PC-3 (cell line): ENCODE measurements around the gene PSMD13. TPM values are rescaled to one million over a fixed set of nuclear protein-coding genes. Genes with fewer than 3 reads are reported as not detected.

Experiments
- ATAC-seq: fragments of 200-7000 bp; cut with Tn5 transposase; 2 replicates; pipeline ENCODE4 v1.9.1; 2020; ENCODE audit warnings: mild to moderate bottlenecking, moderate library complexity
- BruUV-seq: library from RNA; stranded (reverse); fragments of 400-500 nt; replicated peaks from 2 replicates; lab custom pipeline; 2021; lab: Mats Ljungman, UMichigan
- CTCF ChIA-PET: fragments of 300-600 bp; sonication (Branson Sonifier 250); formaldehyde crosslinking; loops from one replicate; lab custom pipeline; 2022; ENCODE audit warnings: antibody characterized with exemption; lab: Charles Lee
- POLR2A ChIA-PET: fragments of 300-600 bp; sonication (Branson Sonifier 250); formaldehyde crosslinking; loops from one replicate; lab custom pipeline; 2022; ENCODE audit warnings: antibody characterized with exemption; ENCODE audit not compliant: unreplicated experiment; lab: Charles Lee
- DNase-seq: peaks from one replicate; pipeline ENCODE4 v3.0.0-alpha.2; 2015
- H2AFZ ChIP-seq: fragments of 300-600 bp; sonication (generic); 2 replicates; pipeline ENCODE4 v1.6.0; 2016; ENCODE audit warnings: antibody characterized with exemption, low read length
- H3F3A ChIP-seq: fragments of 300-600 bp; sonication (generic); one replicate; pipeline ENCODE4 v1.6.0; 2017; ENCODE audit warnings: antibody characterized with exemption, low read length, control low read depth, mild to moderate bottlenecking; ENCODE audit not compliant: unreplicated experiment
- H3K27ac ChIP-seq: fragments of 300-600 bp; sonication (generic); 2 replicates; pipeline ENCODE4 v1.5.1; 2016; ENCODE audit warnings: mild to moderate bottlenecking, low read length
- H3K27me3 ChIP-seq: fragments of 300-600 bp; sonication (generic); 2 replicates; pipeline ENCODE4 v1.6.1; 2016; ENCODE audit warnings: low read length, mixed read lengths
- H3K36me3 ChIP-seq: fragments of 300-600 bp; sonication (generic); 2 replicates; pipeline ENCODE4 v1.6.1; 2016; ENCODE audit warnings: low read depth, mixed run types, low read length, mixed read lengths
- H3K4me1 ChIP-seq: fragments of 300-600 bp; sonication (generic); 2 replicates; pipeline ENCODE4 v1.5.1; 2016; ENCODE audit warnings: low read length; ENCODE audit not compliant: insufficient read depth
- H3K4me2 ChIP-seq: fragments of 300-600 bp; sonication (generic); 2 replicates; pipeline ENCODE4 v1.6.0; 2016; ENCODE audit warnings: low read length
- H3K4me3 ChIP-seq: fragments of 300-600 bp; sonication (generic); 2 replicates; pipeline ENCODE4 v1.5.1; 2016; ENCODE audit warnings: mild to moderate bottlenecking, low read length, mixed read lengths
- H3K79me2 ChIP-seq: fragments of 300-600 bp; sonication (generic); 2 replicates; pipeline ENCODE4 v1.6.1; 2017; ENCODE audit warnings: low read length, mixed read lengths
- H3K9ac ChIP-seq: fragments of 300-600 bp; sonication (generic); 2 replicates; pipeline ENCODE4 v1.6.0; 2016; ENCODE audit warnings: mild to moderate bottlenecking, low read length
- H3K9me2 ChIP-seq: fragments of 300-600 bp; sonication (generic); replicated peaks from 2 replicates; pipeline ENCODE4 v1.6.1; 2016; ENCODE audit warnings: mixed run types, low read length, mixed read lengths
- H3K9me3 ChIP-seq: fragments of 300-600 bp; sonication (generic); 2 replicates; pipeline ENCODE4 v1.6.1; 2016; ENCODE audit warnings: low read length, mixed read lengths
- H4K20me1 ChIP-seq: fragments of 300-600 bp; sonication (generic); 2 replicates; pipeline ENCODE4 v1.6.1; 2016; ENCODE audit warnings: low read length, mixed read lengths
- EZH2 ChIP-seq: fragments of 300-600 bp; sonication (generic); IDR thresholded peaks from one replicate; pipeline ENCODE4 v1.6.1; 2017; ENCODE audit warnings: antibody characterized with exemption, mild to moderate bottlenecking, low read length; ENCODE audit not compliant: unreplicated experiment
- EZH2phosphoT487 ChIP-seq: fragments of 300-600 bp; sonication (generic); IDR thresholded peaks from 2 replicates; pipeline ENCODE4 v1.6.1; 2018; ENCODE audit warnings: mild to moderate bottlenecking, antibody characterized with exemption, low read length, borderline replicate concordance
- intact Hi-C: fragments of 100-400 bp; cut with micrococcal nuclease; formaldehyde crosslinking; loops from 2 replicates; pipeline ENCODE4 v1.9.0; 2023
- total RNA-seq: library from RNA; depleted of rRNA; stranded (reverse); fragments of >200 nt; gene quantifications from 2 replicates; pipeline ENCODE4 v1.2.3, GENCODE V29; 2014
- TF ChIP-seq, protein P1 (sequence below): fragments of 300-600 bp; sonication (generic); conservative IDR thresholded peaks from 2 replicates; pipeline ENCODE4 v1.5.1; 2017; ENCODE audit warnings: antibody characterized with exemption, low read depth, mild to moderate bottlenecking, low read length

Gene PSMD13
- total RNA-seq, 1 experiment from 2014 or later = 255 TPM

DNA sequence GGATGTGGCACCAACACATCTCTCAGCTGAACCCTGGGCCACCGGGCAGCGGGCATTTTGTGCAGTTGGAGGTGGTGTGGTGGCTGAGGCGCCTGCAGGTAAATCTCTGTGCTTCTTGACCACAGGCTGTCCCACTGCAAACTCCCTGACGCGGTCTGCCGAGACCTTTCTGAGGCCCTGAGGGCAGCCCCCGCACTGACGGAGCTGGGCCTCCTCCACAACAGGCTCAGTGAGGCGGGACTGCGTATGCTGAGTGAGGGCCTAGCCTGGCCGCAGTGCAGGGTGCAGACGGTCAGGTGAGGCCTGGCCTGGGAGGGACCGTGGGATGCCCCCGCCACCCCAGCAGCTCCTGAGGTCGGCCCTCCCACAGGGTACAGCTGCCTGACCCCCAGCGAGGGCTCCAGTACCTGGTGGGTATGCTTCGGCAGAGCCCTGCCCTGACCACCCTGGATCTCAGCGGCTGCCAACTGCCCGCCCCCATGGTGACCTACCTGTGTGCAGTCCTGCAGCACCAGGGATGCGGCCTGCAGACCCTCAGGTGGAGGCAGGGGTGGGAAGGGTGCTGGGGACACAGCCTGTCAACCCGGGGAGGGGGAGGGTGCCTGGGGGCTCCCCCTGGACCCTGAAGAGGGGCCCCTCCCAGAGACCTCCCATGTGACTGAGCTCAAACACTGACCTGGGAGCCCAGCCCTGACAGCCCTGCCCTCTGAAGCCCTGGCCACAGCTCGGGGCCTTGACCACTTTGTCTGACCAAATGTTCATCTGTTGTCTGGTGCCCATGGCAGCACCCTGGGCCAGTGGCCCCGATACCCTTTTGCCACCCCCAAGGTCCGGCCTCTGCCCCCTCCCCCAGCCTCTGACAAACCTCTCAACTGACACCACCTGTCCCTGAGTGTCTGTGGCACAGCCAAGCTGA is 47.6 kb downstream of the PSMD13 start:
- intact Hi-C loops = no loop called here
- no peaks in the 10 kb centered on the region for H4K20me1 ChIP-seq
- no peaks in the 10 kb centered on the region for H3K9me2 ChIP-seq
- no peaks in the 10 kb centered on the region for H3K79me2 ChIP-seq
- peaks cover 22% of the 10 kb centered on the region for H3K27me3 ChIP-seq
- H3F3A ChIP-seq = no peaks in the 10 kb centered on the region
- no peaks in the 10 kb centered on the region for H3K36me3 ChIP-seq
- H3K4me3 ChIP-seq = no peak overlapping the region
- no peak overlapping the region for H3K27ac ChIP-seq
- ATAC-seq (no peak), DNase-seq (no peak)
- H3K9me3 ChIP-seq = no peaks in the 10 kb centered on the region
- CTCF ChIA-PET = no interaction called here
- no peak for TF ChIP-seq EZH2phosphoT487
- TF ChIP-seq, protein P1, sequence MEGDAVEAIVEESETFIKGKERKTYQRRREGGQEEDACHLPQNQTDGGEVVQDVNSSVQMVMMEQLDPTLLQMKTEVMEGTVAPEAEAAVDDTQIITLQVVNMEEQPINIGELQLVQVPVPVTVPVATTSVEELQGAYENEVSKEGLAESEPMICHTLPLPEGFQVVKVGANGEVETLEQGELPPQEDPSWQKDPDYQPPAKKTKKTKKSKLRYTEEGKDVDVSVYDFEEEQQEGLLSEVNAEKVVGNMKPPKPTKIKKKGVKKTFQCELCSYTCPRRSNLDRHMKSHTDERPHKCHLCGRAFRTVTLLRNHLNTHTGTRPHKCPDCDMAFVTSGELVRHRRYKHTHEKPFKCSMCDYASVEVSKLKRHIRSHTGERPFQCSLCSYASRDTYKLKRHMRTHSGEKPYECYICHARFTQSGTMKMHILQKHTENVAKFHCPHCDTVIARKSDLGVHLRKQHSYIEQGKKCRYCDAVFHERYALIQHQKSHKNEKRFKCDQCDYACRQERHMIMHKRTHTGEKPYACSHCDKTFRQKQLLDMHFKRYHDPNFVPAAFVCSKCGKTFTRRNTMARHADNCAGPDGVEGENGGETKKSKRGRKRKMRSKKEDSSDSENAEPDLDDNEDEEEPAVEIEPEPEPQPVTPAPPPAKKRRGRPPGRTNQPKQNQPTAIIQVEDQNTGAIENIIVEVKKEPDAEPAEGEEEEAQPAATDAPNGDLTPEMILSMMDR = no peak
- TF ChIP-seq EZH2 = no peak
- BruUV-seq = no TSS peak
- no peaks in the 10 kb centered on the region for H3K4me1 ChIP-seq
- H3K4me2 ChIP-seq = no peak overlapping the region
- H2AFZ ChIP-seq = no peak overlapping the region
- no peak overlapping the region for H3K9ac ChIP-seq
- POLR2A ChIA-PET = no interaction called here

DNA sequence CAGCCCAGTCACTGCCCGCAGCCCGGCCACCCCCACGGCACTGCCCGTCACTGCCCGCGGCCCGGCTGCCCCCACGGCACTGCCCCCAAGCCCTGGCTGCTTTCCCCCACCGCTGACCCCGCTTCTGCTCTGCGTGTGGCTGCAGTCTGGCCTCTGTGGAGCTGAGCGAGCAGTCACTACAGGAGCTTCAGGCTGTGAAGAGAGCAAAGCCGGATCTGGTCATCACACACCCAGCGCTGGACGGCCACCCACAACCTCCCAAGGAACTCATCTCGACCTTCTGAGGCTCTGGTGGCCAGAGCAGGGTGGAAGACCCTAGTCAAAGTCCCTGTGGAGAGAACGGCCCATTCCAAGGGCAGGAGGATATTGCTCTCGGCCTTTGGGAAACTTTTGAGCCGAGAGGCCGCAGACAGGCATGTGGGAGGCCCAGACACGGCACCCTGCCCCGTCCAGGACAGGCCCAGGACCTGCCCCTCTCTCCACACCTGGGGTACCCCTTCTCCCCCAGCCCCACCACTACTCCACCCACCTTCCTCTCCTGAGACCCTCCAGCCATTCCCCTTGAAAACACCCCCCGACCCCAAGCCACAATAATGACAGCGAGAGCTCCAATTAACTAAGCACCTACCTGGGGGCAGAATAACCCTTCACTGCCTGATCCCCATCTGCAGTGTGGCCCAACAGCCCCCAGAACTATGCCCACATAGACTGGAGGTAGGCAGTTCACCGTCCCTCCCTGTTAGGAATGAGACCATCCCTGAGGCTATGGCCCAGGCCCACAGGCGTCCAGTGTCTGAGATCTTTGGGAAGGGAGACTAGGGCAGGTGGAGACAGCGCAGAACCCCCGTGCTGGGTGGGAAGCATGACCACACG is 48.5 kb downstream of the PSMD13 start:
- no peak for DNase-seq
- no peak for ATAC-seq
- H3K4me1 ChIP-seq = no peaks in the 10 kb centered on the region
- no peak overlapping the region for H3K9ac ChIP-seq
- no peaks in the 10 kb centered on the region for H3K9me2 ChIP-seq
- intact Hi-C loops = no loop called here
- POLR2A ChIA-PET = no interaction called here
- no peaks in the 10 kb centered on the region for H3F3A ChIP-seq
- TF ChIP-seq, protein P1 = no peak
- TF ChIP-seq EZH2phosphoT487 (no peak), EZH2 (no peak)
- H3K27me3 ChIP-seq = peaks cover 13% of the 10 kb centered on the region
- no peaks in the 10 kb centered on the region for H3K9me3 ChIP-seq
- no peak overlapping the region for H3K27ac ChIP-seq
- no peaks in the 10 kb centered on the region for H4K20me1 ChIP-seq
- H3K36me3 ChIP-seq = no peaks in the 10 kb centered on the region
- no peak overlapping the region for H3K4me3 ChIP-seq
- no peak overlapping the region for H3K4me2 ChIP-seq
- CTCF ChIA-PET = no interaction called here
- no TSS peak for BruUV-seq
- H3K79me2 ChIP-seq = no peaks in the 10 kb centered on the region
- H2AFZ ChIP-seq = no peak overlapping the region
